Measurements from ENCODE around the gene MAT1A.
"Not testable (repeated sequence)": the region's sequence is repeated elsewhere in the genome, so short reads cannot be mapped to it uniquely, and the experiment has no call there.

Gene MAT1A

DNA sequence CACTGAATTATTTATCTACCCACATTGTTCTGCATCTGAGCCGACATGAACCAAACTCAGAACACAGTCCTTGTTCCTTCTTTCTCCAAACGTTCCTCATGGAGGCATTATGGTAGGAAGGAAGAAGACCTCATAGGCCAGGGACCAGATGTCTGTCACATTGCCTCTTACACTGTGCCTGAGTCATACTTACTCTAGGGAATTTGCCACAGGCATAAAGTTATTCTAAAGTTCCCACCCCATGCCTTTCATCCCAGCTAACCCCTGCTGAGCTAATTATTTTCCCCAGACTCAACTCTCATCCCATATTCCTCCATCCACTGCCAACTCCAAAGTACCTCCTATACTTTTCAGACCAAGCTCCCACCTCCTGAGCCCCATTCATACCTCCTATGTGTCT is 21.2 kb downstream of the MAT1A start:
- H3K4me1 ChIP-seq (ENCODE audit: insufficient read depth, low read length) = peaks cover 4% of the 10 kb centered on the region
- no peaks in the 10 kb centered on the region for H3K9me3 ChIP-seq (ENCODE audit: low read length)
- H3K4me3 ChIP-seq (ENCODE audit: low read length) = no peak overlapping the region
- no peaks in the 10 kb centered on the region for H3K27me3 ChIP-seq (ENCODE audit: insufficient read depth, low read length)
- no peak overlapping the region for H2AFZ ChIP-seq (ENCODE audit: low read depth, low read length)
- no peaks in the 10 kb centered on the region for H3K36me3 ChIP-seq (ENCODE audit: insufficient read depth, low read length)

DNA sequence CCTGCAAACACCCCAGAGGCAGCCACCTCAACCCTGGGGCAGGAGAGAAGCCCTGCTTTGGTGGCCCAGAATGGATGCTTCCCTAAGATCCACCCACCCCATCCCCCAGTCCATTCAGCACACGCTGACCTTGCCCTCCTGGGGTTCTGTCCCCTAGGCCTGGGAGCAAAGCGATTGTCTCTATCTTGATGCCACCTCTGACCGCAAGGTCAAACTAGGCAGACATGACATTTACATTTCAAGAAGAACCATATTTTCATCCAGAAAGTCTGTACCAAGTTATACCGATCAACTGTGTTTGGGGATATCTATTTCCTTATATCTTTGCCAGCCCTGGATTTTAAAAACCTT is 23.0 kb downstream of the MAT1A start:
- peaks cover 4% of the 10 kb centered on the region for H3K4me1 ChIP-seq (ENCODE audit: insufficient read depth, low read length)

DNA sequence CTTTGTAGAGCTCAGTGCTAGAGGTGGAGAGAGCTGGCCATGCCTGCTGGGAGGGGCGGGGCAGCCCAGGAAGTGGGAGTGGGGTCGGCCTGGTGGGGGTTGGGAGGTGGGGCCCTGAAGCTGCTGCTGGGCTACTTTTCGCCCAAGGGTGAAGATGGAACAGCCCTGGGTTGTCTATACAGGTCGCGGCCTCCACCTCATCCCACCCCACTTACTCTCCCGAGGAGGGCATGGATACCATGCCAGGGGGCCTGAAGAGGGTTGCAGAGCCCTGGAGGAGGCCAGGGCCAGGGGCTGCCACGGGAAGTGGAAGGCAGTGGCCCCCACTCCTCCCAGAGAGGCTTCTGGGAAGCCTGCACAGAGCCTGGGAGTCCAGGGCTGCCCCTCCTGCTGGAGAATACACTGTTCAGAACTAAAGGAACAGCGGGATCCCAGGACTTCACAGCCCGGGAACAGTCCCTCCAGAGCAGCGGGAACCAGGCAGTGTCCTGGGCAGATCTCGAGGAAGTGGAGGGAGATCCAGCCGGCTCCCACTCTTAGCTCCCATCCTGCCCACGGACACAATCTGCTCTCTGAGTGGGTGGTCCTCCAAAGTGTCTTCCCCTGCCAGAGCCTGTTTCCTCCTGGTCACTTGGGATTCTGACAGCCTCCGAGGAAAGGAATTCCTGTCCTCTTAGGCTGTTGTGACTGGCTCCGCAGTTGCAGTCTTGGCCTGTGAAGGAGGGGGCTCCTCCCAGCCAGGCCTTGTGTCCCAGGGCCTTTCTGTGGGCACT is 23.5 kb downstream of the MAT1A start:
- Histone ChIP-seq H3K9me3 (ENCODE audit: low read length) (no peaks in the 10 kb centered on the region), H3K36me3 (ENCODE audit: insufficient read depth, low read length) (no peaks in the 10 kb centered on the region), H3K4me3 (ENCODE audit: low read length) (no peak overlapping the region), H3K4me1 (ENCODE audit: insufficient read depth, low read length) (peaks cover 4% of the 10 kb centered on the region), H2AFZ (ENCODE audit: low read depth, low read length) (peak overlapping the region; percentile 9), H3K27me3 (ENCODE audit: insufficient read depth, low read length) (no peaks in the 10 kb centered on the region)

More for the DNA sequence above, 23.0 kb downstream of the MAT1A start:
- Histone ChIP-seq H2AFZ (ENCODE audit: low read depth, low read length) (no peak overlapping the region), H3K36me3 (ENCODE audit: insufficient read depth, low read length) (no peaks in the 10 kb centered on the region), H3K4me3 (ENCODE audit: low read length) (no peak overlapping the region), H3K9me3 (ENCODE audit: low read length) (no peaks in the 10 kb centered on the region), H3K27me3 (ENCODE audit: insufficient read depth, low read length) (no peaks in the 10 kb centered on the region)

DNA sequence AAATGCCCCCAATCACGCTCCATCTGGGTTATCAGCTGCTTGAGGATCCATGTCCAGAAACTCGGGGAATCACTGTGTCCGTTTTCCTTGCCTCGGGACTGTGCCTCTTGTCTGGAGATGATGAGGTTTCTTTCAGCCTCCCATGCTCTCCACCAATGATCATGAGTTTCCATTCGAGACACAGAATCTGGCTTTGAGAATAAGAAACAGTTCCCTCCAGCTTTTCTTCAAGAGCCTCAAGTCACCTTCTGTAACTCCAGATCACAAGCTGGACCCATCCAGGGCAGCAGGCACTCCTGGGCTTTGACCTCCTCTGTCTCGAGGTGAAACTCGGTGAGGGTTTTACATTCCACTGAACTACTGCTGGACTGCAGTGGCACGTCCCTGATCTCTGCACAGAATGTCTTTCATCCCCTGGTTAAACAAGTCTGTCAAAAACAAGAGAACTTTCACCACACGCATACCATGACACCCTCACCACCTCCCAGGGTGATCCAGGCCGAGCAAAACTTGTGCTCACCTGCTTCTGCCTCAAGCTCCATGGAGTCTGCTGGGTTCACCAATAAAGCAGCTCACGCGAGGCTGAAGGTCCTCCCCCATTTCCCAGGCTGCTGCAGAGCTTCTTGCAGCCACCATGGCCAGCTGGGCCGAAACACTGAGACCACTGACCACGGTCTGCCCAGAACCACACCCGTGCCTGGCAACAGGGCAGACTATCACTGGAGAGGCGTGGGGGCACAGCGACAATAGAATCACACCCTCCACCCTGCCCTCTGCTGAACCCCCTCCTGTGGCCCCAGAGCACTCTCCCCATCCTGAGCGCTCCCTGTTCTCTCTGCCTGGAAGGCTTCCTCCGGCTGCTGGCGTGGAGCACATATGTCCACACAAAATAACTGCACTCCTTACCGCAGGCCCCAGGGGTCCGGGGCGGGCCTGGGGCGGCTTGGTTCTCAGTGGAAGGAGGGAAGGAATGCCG is 25.1 kb downstream of the MAT1A start:
- no peaks in the 10 kb centered on the region for H3K27me3 ChIP-seq (ENCODE audit: insufficient read depth, low read length)
- H2AFZ ChIP-seq (ENCODE audit: low read depth, low read length) = no peak overlapping the region
- no peaks in the 10 kb centered on the region for H3K9me3 ChIP-seq (ENCODE audit: low read length)
- peaks cover 4% of the 10 kb centered on the region for H3K4me1 ChIP-seq (ENCODE audit: insufficient read depth, low read length)
- no peak overlapping the region for H3K4me3 ChIP-seq (ENCODE audit: low read length)
- no peaks in the 10 kb centered on the region for H3K36me3 ChIP-seq (ENCODE audit: insufficient read depth, low read length)

DNA sequence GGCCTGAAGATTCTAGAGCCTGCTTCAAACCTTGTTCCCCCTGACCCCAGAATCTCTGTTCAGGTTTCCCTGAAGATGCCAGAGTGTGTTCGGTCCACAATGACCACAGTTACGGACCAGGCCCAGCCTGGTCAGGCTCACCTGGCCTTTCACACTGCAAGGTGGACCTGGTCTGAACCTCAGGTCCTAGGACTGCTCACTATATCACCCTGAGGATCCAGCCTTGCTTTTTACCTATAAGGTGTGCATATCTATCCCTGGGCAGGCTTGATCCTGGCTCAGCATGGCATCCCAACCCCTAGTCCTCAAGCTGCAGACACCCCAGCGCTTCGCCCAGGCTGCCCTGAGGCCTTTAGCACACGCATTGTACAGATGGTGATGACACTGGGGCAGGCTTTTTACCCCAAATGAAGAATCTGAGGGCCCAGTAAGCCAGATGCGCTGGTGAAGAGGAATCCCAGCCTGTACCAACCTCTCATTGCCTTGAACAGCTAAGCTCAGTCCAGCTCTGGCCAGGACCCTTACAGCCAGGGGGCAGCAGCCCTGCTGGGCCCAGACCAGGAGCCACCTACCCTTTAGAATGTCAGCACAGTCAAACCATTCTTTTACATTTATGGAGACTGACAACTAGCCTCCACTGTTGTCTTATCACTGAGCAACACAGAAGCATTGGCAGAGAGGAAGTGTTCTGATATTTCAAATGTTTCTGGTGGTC is 28.0 kb downstream of the MAT1A start:
- H3K27me3 ChIP-seq (ENCODE audit: insufficient read depth, low read length) = no peaks in the 10 kb centered on the region
- H3K4me1 ChIP-seq (ENCODE audit: insufficient read depth, low read length) = peaks cover 4% of the 10 kb centered on the region
- H2AFZ ChIP-seq (ENCODE audit: low read depth, low read length) = no peak overlapping the region
- no peaks in the 10 kb centered on the region for H3K36me3 ChIP-seq (ENCODE audit: insufficient read depth, low read length)
- H3K9me3 ChIP-seq (ENCODE audit: low read length) = no peaks in the 10 kb centered on the region
- H3K4me3 ChIP-seq (ENCODE audit: low read length) = no peak overlapping the region

DNA sequence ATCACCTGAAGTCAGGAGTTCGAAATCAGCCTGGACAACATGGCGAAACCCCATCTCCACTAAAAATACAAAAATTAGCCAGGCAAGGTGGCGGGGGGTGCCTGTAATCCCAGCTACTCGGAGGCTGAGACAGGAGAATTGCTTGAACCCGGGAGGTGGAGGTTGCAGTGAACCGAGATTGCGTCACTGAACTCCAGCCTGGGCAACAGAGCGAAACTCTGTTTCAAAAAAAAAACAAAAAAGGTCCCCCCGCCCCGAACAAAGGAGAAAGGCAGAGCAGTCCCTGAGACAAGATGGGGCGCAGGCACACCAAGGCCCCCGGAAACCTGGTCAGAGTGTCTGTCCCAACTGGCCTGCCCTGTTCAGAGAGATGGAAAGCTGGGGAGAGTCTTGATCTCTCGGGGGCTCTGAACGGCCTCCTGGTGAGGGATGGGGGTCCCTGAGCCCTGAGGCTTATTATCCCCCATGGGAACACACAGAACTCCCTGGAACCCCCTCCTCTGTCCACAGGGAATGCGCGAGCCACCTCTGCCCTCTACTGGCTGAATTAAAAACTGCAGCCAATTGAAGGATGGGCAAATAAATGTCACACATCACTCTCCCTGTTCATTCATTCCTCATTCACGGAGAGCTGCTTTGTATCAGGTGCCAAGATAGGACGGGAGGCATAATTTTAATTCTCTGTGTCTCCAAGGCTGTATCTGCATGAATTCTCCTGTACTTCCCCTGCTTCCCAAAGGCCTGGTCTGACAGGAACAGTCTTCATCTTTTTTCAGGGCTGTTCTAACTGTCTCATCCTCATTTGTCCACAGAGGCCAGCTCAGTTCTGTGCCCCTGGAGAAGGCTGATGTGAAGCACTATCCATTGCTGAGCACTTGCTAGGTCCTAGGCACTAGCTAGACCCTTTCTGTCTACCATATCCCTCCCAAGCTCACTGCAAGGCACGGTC is 28.9 kb downstream of the MAT1A start:
- no peak overlapping the region for H2AFZ ChIP-seq (ENCODE audit: low read depth, low read length)
- H3K4me1 ChIP-seq (ENCODE audit: insufficient read depth, low read length) = no peaks in the 10 kb centered on the region
- H3K9me3 ChIP-seq (ENCODE audit: low read length) = no peaks in the 10 kb centered on the region
- H3K36me3 ChIP-seq (ENCODE audit: insufficient read depth, low read length) = no peaks in the 10 kb centered on the region
- H3K4me3 ChIP-seq (ENCODE audit: low read length) = no peak overlapping the region
- H3K27me3 ChIP-seq (ENCODE audit: insufficient read depth, low read length) = no peaks in the 10 kb centered on the region

DNA sequence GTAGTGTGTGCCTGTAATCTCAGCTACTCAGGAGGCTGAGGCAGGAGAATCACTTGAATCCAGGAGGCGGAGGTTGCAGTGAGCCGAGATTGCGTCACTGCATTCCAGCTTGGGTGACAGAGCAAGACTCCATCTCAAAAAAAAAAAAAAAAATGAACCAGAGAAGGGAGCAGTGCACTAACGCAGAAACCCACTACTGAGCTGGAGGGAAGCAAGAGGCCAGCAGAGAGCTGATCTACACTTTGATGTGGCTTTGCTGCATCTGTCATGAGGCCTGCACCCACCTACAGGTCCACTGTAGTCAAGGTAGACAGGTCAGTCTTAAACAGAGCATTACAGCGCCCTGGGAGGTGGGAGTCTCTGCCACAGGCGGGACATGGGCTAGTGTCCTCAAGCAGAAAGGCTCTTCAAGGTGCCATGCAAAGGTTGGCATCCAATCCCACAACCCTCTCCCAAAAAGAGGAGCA is 30.0 kb downstream of the MAT1A start:
- H2AFZ ChIP-seq (ENCODE audit: low read depth, low read length) = no peak overlapping the region
- H3K9me3 ChIP-seq (ENCODE audit: low read length) = no peaks in the 10 kb centered on the region
- no peaks in the 10 kb centered on the region for H3K27me3 ChIP-seq (ENCODE audit: insufficient read depth, low read length)
- H3K4me1 ChIP-seq (ENCODE audit: insufficient read depth, low read length) = no peaks in the 10 kb centered on the region
- H3K36me3 ChIP-seq (ENCODE audit: insufficient read depth, low read length) = no peaks in the 10 kb centered on the region
- H3K4me3 ChIP-seq (ENCODE audit: low read length) = no peak overlapping the region

DNA sequence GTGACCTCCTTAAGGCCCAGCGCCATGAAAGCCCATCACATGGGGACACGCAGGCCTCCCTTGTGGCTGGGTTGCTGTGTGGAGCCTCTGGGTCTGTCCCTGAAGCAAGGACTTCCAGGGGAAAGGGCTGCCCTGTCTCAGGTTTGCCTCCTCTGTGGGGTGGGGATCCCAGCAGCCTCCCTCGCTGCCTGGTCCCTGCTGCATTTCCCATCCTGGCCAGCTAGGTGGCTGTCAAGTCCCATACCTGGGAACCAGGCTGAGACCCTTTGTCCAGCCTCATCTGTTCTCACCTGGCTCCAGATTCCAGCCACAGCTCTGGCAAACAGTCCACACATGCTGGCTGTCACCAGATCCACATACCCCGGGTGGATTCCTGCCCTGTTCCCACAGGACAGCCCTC is 32.7 kb downstream of the MAT1A start:
- H3K27me3 ChIP-seq (ENCODE audit: insufficient read depth, low read length); H3K36me3 ChIP-seq (ENCODE audit: insufficient read depth, low read length); H2AFZ ChIP-seq (ENCODE audit: low read depth, low read length); H3K4me1 ChIP-seq (ENCODE audit: insufficient read depth, low read length); H3K4me3 ChIP-seq (ENCODE audit: low read length); H3K9me3 ChIP-seq (ENCODE audit: low read length): not testable (repeated sequence)

DNA sequence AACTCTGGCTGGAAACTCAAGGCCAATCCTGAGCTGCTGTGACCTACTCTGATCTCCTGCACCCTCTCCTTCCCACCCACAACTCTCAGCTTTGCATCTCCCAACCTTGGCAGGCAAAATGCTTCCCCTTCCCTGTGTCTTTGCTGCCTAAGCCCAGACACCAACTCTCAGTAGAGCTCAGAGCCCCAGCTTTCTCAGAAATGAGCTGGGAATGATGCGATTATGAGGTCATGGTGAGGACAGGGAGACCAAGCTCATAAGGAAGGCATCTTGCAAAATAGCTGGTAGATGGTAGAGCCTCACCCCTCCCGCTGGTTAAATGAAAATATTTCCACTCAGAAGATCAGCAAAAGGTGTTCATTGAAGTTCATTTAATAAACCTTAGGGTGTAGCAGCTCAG is 34.7 kb downstream of the MAT1A start:
- H3K4me3 ChIP-seq (ENCODE audit: low read length); H3K27me3 ChIP-seq (ENCODE audit: insufficient read depth, low read length); H3K36me3 ChIP-seq (ENCODE audit: insufficient read depth, low read length); H3K9me3 ChIP-seq (ENCODE audit: low read length); H3K4me1 ChIP-seq (ENCODE audit: insufficient read depth, low read length); H2AFZ ChIP-seq (ENCODE audit: low read depth, low read length): not testable (repeated sequence)

DNA sequence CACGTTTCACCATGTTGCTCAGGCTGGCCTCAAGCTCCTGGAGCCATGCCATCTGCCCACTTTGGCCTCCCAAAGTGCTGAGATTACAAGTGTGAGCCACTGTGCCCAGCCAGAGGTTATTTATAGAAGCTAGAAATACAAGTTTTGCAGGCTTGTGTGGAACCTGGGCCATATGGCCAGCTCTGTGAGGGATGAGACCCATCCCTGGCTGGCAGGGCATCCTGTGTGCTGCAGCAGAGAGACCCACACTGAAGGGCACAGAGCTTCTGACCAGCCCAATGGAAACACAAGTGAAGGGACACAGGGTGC is 35.5 kb downstream of the MAT1A start:
- H2AFZ ChIP-seq (ENCODE audit: low read depth, low read length); H3K4me1 ChIP-seq (ENCODE audit: insufficient read depth, low read length); H3K4me3 ChIP-seq (ENCODE audit: low read length); H3K36me3 ChIP-seq (ENCODE audit: insufficient read depth, low read length); H3K27me3 ChIP-seq (ENCODE audit: insufficient read depth, low read length); H3K9me3 ChIP-seq (ENCODE audit: low read length): not testable (repeated sequence)

DNA sequence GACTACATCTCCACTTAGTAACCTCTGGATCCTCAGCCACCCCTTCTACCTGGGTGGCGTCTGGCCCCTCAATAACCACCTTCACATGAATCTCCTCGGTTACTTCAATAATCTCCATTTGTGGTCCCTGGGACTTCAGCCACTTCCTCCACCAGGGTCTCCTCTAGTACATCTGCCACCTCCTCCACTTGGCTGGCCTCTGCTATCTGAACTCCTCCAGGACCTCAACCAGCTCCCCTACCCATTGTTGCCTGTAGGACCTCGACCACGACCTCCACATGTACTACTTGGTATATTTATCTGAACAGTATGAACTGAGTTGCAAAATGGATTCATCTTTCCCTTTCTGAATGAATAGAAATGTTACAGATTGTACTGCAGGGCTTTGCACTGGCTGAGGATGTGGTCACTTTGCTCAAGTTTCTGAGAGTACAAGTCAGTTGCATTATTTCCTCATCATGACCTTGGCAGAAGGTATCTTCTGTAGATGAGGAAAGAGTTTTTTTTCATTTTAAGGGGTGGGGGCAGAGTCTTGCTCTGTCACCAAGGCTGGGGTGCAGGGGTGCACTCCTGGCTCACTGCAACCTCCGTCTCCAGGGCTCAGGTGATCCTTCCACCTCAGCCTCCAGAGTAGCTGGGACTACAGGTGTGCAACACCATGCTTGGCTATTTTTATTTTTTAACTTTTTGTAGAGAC is 36.0 kb downstream of the MAT1A start:
- Histone ChIP-seq H3K27me3 (ENCODE audit: insufficient read depth, low read length) (no peaks in the 10 kb centered on the region), H3K36me3 (ENCODE audit: insufficient read depth, low read length) (no peaks in the 10 kb centered on the region), H3K4me3 (ENCODE audit: low read length) (no peak overlapping the region), H3K9me3 (ENCODE audit: low read length) (no peaks in the 10 kb centered on the region), H2AFZ (ENCODE audit: low read depth, low read length) (no peak overlapping the region), H3K4me1 (ENCODE audit: insufficient read depth, low read length) (no peaks in the 10 kb centered on the region)

DNA sequence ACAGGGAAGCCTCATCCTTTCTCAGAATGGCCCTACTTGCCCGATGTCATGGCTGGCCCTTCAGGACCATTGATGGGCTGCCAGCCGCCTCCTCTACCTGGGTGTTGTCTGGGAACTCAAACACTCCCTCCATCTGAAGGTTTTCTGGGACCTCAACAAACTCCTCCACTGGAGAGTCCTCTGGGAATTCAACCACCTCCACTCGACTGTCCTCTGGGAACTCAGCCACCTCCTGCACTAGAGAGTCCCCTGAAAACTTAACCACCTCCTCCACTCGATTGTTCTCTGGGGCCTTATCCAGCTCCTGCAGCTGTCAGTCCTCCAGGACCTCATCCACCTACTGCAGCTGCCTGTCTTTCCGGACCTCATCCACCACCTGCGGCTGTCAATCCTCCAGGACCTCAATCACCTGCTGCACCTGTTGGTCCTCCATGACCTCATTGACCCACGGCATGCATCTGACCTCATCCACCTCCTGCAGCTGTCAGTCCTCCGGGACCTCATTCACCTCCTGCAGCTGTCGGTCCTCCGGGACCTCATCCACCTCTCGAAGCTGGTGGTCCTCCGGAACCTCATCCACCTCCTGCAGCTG is 37.1 kb downstream of the MAT1A start:
- Histone ChIP-seq H3K4me3 (ENCODE audit: low read length) (no peak overlapping the region), H3K9me3 (ENCODE audit: low read length) (no peaks in the 10 kb centered on the region), H3K27me3 (ENCODE audit: insufficient read depth, low read length) (no peaks in the 10 kb centered on the region), H3K4me1 (ENCODE audit: insufficient read depth, low read length) (no peaks in the 10 kb centered on the region), H3K36me3 (ENCODE audit: insufficient read depth, low read length) (no peaks in the 10 kb centered on the region), H2AFZ (ENCODE audit: low read depth, low read length) (no peak overlapping the region)

All from neuron (in vitro differentiated cells).